GM18502 (cell line): ENCODE results near the gene CCDC63.

Experiments used
- ATAC-seq: cut with Tn5 transposase; IDR thresholded peaks from one replicate; pipeline ENCODE4 v1.9.1; 2021; ENCODE audit warnings: mild to moderate bottlenecking; ENCODE audit not compliant: unreplicated experiment, poor library complexity

Gene CCDC63

DNA sequence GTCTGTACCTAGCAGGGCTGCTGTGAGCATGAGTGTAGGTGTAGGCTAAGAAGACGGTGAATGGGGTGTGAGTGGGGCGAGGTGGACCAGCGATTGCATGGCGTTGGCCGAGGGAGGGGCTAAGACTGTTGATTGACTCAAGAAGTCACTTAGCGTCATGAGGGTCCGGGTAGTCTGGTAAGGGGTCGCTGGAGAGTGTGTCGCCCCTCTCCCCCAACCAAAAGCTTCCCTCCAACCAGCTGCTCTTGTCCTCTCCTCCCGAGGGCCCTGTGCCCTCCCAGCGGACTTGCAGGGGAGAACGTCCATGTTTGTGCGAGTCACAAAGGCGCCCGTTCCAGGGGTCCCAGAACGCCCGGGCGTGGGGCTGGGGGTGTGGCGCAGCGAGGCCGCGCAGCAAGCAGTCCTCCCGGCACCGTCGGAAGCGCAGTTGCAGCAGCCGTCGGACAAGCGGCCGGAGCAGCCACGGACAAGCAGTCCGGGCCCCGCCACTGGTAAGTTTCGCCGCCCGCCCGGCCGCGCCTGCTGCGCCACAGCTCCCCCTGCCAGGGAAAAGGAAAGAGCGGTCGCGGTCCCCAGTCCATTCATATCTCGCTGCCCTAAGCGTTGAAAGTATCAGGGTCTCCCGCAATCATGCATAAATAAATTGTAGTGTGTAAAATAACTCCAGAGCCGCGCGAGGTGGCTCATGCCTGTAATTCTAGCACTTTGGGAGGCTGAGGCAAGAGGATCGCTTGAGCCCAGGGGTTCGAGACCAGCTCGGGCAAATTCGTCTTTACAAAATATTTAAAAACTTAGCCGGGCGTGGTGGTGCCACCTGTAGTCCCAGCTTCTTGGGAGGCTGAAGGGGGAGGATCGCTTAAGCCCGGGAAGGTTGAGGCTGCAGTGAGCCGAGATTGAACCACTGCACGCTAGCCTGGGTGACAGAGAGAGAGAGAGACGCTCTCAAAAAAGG is at the start of gene CCDC63:
Gene CCDC63, plus strand, starts transcription at position 373 of the 952 bp plus-strand sequence. CDS start 5,968 bp downstream, outside the sequence.
- no peak for ATAC-seq

DNA sequence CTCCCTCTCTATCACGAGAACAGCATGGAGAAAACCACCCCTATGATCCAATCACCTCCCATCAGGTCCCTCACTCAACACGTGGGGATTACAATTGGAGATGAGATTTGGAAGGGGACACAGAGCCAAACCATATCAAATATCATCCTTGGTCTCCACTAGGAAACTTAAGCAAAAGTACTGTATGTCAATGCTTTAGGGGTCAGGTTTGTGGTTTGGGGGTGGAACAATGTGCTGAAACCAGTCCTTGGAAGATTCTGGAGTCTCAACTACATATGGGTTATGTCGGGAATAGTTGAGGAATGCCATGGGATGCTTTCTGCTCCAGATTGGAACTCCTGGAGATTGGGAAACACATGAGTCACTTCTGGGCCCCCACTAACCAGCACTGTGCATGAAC is 48.3 kb upstream of the CCDC63 start:
- no peak for ATAC-seq

DNA sequence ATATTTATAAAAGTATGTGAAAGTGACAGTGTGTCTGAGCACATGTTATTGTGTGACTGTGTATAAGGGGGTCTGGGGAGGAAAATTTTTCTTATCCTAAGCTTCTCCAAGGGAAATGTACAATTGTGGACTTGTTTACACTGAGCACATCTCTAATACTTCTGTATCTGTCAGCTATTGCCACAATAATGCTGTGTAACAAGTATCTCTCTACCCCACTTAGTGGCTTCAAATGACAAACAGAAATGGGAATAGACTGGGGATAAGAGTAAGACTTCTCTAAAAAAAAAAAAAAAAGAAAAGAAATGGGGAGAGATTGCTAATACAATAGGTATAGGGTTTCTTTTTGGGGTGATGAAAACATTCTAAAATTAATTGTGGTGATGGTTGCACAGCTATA is 44.3 kb upstream of the CCDC63 start:
- no peak for ATAC-seq

DNA sequence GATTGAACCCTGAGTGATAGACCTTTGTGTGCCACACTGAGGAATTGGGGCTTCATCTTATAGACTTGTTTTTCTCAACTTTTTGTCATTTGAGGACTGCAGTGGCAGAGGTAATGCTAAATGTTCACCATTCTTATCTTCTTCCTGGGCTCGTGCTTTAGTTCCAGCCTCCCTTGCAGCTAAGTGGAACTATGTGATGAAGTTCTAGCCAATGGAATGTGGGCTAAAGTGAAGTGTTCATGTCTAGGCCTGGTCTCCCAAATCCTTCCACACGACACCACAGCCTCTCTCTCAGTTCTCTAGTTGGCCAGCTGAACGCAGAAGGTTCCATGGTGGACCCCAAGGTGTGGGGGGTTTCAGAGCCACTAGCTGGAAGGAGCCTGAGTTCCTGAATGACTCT is 42.4 kb upstream of the CCDC63 start:
- ATAC-seq: no peak

DNA sequence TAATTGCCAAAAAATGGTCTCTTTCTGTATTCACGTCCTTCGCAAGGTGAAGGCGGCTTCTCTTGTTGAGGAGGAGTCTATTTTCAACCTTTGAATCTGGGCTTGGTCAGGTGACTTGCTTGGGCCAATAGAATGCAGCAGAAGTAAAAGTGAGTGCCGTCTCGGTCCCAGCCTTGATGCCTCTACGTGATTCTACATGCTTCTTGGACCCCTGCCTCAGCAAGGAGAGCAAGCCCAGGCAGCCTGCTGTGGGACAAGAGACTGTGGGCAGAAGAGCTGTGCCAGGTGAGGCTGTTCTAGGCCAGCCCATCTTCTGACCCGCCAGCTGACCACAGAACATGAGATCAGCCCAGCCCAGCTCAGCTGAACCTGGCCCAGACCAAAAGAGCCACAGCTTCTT is 39.1 kb upstream of the CCDC63 start:
- ATAC-seq: no peak

DNA sequence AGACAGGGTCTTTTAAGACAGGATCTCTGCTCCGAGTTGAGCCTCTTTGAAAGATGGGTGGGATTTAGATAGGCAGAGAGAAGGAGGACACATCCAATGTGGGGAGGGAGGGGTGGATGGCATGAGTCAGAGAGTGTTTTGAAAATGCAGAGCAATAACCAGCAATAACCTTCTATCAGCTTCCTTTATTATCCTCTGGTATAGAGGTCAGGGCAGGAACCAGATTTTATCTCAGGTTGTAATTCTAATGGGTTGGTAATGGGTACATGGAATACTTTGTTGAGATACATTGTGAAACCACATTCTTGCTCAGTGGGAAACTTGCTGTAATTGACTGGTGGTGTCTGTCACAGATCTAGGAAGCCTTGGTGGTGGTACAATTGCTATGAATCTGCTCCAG is 37.6 kb upstream of the CCDC63 start:
- ATAC-seq: no peak

DNA sequence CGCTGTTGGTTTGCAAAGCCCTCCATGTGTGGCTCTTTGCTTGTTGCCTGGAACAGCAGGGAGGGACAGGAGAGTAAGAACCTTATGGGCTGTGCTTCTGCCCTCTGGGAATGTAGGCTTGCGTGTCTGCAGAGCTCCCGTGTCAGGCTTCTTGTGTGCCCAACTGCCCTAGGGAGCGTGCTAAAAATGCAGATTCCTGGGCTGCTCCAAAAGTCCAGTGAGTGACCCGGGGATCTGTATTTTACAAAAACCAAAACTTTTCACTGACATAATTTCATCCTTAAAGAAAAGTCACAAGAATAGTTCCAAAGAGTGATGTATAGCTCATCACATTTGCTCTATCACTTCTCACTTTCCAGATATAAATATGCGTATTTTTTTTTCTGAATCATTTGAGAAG is 34.8 kb upstream of the CCDC63 start:
- no peak for ATAC-seq

DNA sequence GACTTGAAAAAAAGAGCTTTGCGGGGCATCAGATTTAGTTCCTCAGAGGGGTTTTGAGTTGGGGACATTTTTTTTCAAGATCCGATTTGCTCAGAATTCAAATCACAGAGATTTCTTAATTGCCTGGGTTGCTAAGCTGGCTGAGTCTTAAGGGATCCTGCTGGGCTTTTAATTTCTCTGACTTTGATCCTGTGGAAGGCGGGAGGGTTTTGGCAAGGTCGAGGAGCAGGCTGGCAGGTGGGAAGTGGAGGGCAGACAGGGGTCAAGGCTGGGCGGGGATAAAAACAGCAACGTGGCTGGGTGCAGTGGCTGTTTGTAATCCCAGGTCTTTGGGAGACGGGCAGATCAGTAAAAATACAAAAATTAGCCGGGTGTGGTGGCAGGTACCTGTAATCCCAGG is 33.5 kb upstream of the CCDC63 start:
- ATAC-seq: no peak

DNA sequence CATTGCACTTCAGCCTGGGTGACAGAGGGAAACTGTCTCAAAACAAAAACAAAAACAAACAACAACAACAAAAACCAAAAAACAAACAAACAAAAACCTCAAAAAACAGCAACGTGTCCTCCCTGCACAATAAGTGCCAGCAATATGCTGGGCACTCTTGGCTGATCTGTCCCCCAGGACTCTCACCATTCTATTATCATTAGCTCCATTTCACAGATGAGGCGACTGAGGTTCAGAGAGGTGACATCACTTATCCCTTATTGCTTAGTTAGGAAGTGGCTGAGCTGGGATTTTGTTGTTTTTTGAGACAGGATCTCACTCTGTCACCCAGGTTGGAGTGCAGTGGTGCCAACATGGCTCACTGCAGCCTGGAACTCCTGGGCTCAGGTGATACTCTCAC is 33.0 kb upstream of the CCDC63 start:
- no peak for ATAC-seq

DNA sequence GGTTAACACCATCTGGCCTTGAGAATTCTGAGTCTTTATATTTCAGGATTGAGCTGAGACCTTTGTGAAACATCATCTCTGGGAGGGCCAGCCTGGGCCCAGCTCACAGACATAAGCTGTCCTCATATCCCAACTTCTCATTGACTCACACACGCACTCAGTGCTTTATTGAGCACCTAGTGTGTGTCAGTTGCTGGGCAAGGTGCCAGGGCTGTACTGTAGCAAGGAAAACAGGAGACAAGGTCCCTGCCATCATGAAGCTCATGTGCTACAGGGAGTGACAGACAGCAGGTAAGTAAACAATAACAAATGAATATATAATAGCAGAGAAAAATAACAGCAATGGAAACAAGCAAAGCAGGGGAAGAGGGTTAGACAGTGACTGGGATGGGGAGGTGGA is 30.5 kb upstream of the CCDC63 start:
- no peak for ATAC-seq

DNA sequence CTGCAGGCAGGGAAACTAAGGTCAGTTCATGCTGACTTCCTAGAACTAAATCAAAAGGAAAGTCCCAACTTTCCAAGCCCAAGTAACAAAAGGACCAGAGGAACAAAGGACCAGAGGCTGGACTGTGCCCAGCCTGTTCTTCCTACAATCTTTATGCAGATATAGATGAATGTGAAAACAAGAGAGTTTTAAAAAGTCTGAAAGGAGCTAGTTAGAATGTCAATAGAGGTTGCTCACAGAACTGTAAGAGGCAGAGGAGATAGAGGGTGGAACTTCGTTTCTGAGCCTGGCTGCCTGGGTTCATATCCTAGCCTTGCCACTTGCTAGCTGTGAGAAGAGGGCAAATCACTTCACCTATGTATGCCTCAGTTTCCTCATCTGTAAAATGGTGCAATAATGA is 30.0 kb upstream of the CCDC63 start:
- ATAC-seq: no peak

DNA sequence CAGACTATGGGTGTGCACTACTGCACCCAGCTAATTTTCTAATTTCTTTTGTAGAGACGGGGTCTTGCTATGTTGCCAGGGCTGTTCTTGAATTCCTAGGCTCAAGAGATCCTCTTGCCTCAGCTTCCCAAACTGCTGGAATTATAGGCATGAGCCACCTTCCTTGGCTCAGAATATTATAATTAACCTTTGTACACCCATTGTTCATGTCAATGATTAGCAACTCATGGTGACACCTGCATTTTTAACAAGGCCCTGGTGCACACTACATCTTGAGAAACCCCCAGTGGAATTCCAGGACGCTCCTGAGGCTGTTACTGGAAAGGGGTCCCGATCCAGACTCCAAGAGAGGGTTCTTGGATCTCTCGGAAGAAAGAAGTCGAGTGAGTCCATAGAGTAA is 28.3 kb upstream of the CCDC63 start:
- ATAC-seq: no peak

DNA sequence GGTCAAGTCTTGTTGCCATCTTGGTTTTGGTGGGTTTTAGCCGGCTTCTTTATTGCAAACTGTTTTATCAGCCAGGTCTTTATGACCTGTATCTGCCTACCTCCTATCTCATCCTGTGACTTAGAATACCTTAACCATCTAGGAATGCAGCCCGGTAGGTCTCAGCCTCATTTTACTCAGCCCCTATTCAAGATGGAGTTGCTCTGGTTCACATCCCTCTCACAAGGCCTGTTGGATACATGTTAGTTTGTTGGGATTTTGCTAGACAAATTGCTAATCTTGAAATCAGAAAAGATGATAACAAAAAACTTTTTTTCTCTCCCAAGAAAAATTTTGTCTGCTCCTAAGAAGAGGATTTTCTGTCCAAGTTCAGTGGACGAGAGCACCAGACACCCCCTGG is 27.6 kb upstream of the CCDC63 start:
- ATAC-seq: no peak

DNA sequence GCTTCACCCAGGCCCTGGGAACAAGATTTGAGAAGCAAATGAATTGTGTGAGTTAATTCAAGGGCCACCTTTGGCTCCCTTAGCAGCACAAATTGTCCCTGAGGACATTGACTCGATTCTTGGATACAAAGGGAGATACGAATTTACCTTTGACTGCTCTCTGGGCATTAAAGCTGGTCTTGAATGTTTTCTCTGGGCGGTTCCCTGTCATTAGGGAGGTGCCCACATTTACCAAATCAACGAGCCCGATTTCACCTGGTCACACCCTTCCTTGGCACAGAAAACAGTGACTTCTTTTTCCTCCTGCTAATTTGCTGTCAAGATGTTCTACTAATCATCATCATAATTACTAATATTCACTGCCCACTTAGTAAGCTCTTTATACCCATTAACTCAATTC is 27.1 kb upstream of the CCDC63 start:
- no peak for ATAC-seq

DNA sequence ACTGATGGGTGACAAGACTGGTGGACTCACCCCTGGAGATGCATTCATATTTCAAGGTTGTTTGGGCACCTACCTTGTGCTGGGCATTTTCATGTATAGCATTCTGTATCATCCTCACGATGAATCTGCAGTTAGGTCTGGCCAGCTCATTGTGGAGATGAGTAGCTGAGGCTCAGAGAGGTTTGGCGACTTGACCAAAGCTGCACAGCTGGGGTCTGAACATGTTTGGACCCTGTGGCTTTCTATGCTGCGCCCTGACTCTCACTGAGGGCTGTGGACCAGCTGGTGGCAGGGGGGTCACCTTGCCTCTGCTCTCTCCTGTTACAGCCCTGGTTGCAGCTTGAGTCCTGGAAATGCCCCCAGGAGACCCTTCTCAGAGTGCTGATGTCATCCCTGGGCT is 24.9 kb upstream of the CCDC63 start:
- ATAC-seq: no peak

DNA sequence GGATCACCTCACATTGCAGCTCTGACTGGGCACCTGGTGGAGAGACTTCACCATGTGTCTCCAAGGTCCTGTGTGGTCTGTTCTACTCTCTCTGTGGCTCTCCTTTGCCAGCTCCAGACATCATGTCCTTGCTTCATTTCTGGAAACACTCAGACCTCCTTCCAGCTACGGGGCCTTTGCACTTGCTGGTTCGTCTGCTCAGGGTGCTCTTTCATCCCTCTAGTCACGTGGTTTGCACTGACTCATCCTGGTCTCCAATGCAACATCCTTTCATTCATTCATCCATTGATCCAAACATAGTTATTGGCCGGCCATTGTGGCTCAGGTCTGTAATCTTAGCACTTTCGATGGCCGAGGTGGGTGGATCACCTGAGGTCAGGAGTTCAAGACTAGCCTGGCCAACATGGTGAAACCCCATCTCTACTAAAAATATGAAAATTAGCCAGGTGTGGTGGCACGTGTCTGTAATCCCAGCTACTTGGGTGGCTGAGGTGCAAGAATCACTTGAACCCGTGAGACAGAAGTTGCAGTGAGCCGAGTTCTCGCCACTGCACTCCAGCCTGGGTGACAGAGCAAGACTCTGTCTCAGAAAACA is 23.9 kb upstream of the CCDC63 start:
- ATAC-seq: no peak

DNA sequence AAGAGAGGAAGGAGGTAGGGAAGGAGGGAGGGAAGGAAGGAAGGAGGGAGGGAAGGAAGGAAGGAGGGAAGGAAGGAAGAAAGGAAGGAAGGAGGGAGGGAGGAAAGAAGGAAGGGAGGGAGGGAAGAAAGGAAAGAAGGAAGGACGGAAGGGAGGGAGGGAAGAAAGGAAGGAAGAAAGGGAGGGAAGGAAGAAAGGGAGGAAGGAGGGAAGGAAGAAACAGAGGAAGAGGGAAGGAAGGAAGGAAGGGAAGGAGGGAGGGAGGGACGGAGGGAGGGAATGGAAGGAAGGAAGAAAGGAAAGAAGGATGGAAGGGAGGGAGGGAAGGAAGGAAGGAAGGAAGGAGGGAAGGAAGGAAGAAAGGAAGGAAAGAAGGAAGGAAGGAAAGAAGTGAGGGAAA is 22.4 kb upstream of the CCDC63 start:
- ATAC-seq: no peak

DNA sequence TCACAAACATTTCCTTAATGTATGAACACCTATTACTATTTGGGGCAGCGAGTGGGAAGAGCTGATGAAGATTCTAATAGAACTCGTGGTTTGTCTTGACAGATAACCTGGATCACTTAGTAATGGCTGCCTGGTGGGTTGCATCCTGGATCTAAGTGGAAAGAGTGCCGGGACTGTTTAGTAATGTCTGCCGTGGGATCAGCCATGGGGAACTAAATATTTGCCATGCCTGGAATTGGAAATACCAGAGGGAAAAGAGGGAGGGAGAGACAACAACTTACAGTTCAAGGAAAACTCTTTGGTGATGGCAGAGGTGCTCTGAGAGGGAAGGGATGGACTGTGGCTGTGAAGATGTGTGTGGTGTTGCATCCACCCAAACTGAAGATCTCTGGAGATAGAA is 21.3 kb upstream of the CCDC63 start:
- no peak for ATAC-seq

DNA sequence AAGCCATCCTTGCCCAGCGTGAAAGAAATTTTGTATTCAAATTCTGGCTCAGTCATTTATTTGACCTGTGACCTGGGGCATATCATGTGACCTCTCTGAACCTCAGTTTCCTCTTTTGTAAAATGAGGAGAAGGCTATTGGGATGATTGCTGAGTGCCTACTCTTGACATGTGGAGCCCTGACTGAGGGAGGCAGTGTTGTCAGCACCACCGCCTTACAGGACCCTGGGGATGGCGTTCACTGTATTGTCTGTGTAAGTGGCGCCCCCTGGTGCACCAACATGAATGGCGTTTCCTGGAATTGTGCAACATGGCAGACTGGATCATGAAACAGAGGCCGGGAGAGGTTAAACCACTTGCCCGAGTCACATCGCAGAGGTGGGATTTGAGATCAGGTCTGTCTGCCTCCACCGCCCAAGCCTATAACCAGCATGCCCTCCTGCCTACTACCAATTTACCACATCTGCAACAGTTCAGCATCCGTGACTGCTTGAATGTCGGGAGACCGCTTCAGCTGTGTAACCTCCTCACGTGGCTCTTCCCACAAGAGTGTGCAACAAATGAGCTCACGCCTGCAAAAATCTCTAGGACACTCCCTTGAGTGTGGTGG is 20.1 kb upstream of the CCDC63 start:
- ATAC-seq: no peak

DNA sequence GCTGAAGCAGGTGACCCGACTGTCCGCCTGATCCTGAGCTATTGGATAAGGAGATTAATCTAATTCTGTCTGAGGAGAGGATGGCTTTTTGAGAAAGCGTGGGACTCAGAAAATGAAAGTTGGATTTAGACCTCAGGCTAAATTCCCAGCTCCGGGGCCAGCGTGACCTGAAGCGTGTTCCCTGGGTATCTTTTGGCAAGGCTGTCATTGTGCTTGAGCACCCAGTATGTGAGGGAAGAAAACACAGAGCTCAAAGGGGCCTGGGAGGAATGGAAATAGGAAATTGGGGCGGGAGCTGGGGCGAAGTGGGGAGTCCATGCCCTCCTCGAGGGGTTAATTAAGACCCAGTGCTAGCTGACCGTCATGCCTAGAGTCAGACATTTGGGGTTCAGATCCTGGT is 17.5 kb upstream of the CCDC63 start:
- no peak for ATAC-seq

DNA sequence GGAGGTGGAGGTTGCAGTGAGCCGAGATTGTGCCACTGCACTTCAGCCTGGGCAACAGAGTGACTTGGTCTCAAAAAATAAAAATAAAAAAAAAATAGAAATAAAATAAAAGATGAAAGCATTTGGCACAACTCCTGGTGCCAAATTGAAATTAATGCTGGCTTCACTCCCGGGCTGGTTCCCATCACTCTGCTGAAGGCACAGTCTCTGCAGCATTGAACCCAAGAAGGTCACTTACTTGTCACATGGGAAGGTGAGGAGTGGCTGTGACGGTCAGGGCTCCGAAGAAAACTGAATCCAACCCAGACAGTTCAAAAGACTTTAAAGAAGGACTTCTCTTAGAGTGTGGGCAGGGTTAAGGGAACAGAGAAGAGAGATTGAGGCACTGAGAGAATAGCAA is 10.5 kb upstream of the CCDC63 start:
- ATAC-seq: no peak

DNA sequence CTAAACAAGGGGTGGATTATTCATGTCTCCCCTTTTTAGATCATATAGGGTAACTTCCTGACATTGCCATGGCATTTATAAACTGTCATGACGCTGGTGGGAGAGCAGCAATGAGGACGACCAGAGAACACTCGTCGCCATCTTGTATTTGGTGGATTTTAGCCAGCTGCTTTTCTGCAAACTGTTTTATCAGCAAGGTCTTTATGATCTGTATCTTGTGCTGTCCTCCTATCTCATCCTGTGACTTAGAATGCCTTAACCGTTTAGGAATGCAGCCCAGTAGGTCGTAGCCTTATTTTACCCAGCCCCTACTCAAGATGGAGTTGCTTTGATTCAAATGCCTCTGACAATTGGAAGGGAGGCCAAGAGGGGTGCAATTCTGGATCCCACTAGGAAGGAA is 5.8 kb upstream of the CCDC63 start:
- ATAC-seq: no peak
